GM23338 (cell line): ENCODE data around the gene KDM4B. TPM values are rescaled to one million over a fixed set of nuclear protein-coding genes. Genes with fewer than 3 reads are reported as not detected.

Source experiments
- ATAC-seq: fragments of 200-7000 bp; cut with Tn5 transposase; 3 replicates; pipeline ENCODE4 v1.9.1; 2020
- DNase-seq: peaks from one replicate; pipeline ENCODE4 v3.0.0-alpha.2; 2015; ENCODE audit warnings: low spot score
- H2AFZ ChIP-seq: fragments of 200-600 bp; sonication (generic); 2 replicates; pipeline ENCODE4 v1.8.0; 2016; ENCODE audit warnings: antibody characterized with exemption, mild to moderate bottlenecking, moderate library complexity
- H3F3A ChIP-seq: fragments of 200-600 bp; sonication (generic); replicated peaks from 2 replicates; pipeline ENCODE4 v1.8.0; 2017; ENCODE audit warnings: antibody characterized with exemption, mixed run types, low read depth
- H3K27ac ChIP-seq: fragments of 200-600 bp; sonication (generic); 2 replicates; pipeline ENCODE4 v1.6.1; 2016; ENCODE audit warnings: low read depth
- H3K27me3 ChIP-seq: fragments of 200-600 bp; sonication (generic); 2 replicates; pipeline ENCODE4 v1.8.0; 2016; ENCODE audit warnings: mild to moderate bottlenecking, mixed run types, moderate library complexity; ENCODE audit not compliant: insufficient read depth
- H3K36me3 ChIP-seq: fragments of 200-600 bp; sonication (generic); 2 replicates; pipeline ENCODE4 v1.8.0; 2016; ENCODE audit warnings: mild to moderate bottlenecking; ENCODE audit not compliant: insufficient read depth
- H3K4me1 ChIP-seq: fragments of 200-600 bp; sonication (generic); 2 replicates; pipeline ENCODE4 v1.8.0; 2016; ENCODE audit warnings: mild to moderate bottlenecking, moderate library complexity; ENCODE audit not compliant: insufficient read depth
- H3K4me2 ChIP-seq: fragments of 200-600 bp; sonication (generic); 2 replicates; pipeline ENCODE4 v1.7.1; 2017; ENCODE audit warnings: mixed run types
- H3K4me3 ChIP-seq: fragments of 200-600 bp; sonication (generic); 2 replicates; pipeline ENCODE4 v1.6.1; 2016; ENCODE audit warnings: mixed run types
- H3K79me2 ChIP-seq: fragments of 200-600 bp; sonication (generic); replicated peaks from 2 replicates; pipeline ENCODE4 v1.8.0; 2017; ENCODE audit warnings: mild to moderate bottlenecking; ENCODE audit not compliant: insufficient read depth
- H3K9me2 ChIP-seq: fragments of 200-600 bp; sonication (generic); 2 replicates; pipeline ENCODE4 v1.8.0; 2017; ENCODE audit not compliant: insufficient read depth
- H4K20me1 ChIP-seq: fragments of 200-600 bp; sonication (generic); replicated peaks from 2 replicates; pipeline ENCODE4 v1.8.0; 2017; ENCODE audit warnings: mild to moderate bottlenecking; ENCODE audit not compliant: insufficient read depth
- H3K27ac Mint-ChIP-seq: 2 replicates; pipeline ENCODE4 v1.8.0; 2020; ENCODE audit warnings: inconsistent platforms, mild to moderate bottlenecking, moderate library complexity, mixed read lengths
- H3K27me3 Mint-ChIP-seq: 3 replicates; pipeline ENCODE4 v1.8.0; 2022; ENCODE audit warnings: low read depth, mild to moderate bottlenecking, moderate library complexity, mixed read lengths, inconsistent platforms; ENCODE audit not compliant: insufficient read depth, poor library complexity
- H3K36me3 Mint-ChIP-seq: 3 replicates; pipeline ENCODE4 v1.8.0; 2021; ENCODE audit warnings: low read depth, mild to moderate bottlenecking, inconsistent platforms, moderate library complexity, mixed read lengths
- H3K4me1 Mint-ChIP-seq: 3 replicates; pipeline ENCODE4 v1.8.0; 2020; ENCODE audit warnings: mild to moderate bottlenecking, inconsistent platforms, mixed read lengths
- H3K4me3 Mint-ChIP-seq: 3 replicates; pipeline ENCODE4 v1.8.0; 2021; ENCODE audit warnings: moderate library complexity, mild to moderate bottlenecking, inconsistent platforms, mixed read lengths
- H3K9me3 Mint-ChIP-seq: 3 replicates; pipeline ENCODE4 v1.8.0; 2020; ENCODE audit warnings: moderate library complexity, mild to moderate bottlenecking, inconsistent platforms, mixed read lengths
- CTCF ChIP-seq, 2 experiments: fragments of 200-600 bp in 1 of 2; sonication (generic) in 1 of 2; conservative IDR thresholded peaks; 2 replicates each; pipeline versions ENCODE4 v1.5.1 to v1.6.1; 2016 to 2017; ENCODE audit warnings: antibody characterized with exemption in 2 of 2, low read depth in 2 of 2, mild to moderate bottlenecking in 2 of 2, moderate library complexity in 1 of 2
- EZH2phosphoT487 ChIP-seq: fragments of 200-600 bp; sonication (generic); IDR thresholded peaks from one replicate; pipeline ENCODE4 v1.8.1; 2018; ENCODE audit warnings: antibody characterized with exemption; ENCODE audit not compliant: unreplicated experiment
- NANOG ChIP-seq: IDR thresholded peaks from 2 replicates; pipeline ENCODE4 v1.6.1; 2016; ENCODE audit warnings: antibody characterized with exemption, borderline replicate concordance
- ZNF462 ChIP-seq: fragments of 250-450 bp; sonication (Bioruptor Pico); IDR thresholded peaks from 2 replicates; pipeline ENCODE4 v1.5.0; 2020; ENCODE audit warnings: mild to moderate bottlenecking, moderate library complexity
- polyA plus RNA-seq: library from polyadenylated mRNA; unstranded; fragments of >200 nt; fragmentation: Nextera tagmentation; extraction: Ambion mirVana; gene quantifications from 2 replicates; pipeline ENCODE4 v1.2.1, GENCODE V29; 2016
- total RNA-seq: library from RNA; depleted of rRNA; stranded (reverse); fragments of >200 nt; shearing (Covaris generic); gene quantifications from 2 replicates; pipeline ENCODE4 v1.2.3, GENCODE V29; 2014

KDM4B gene
- total and polyA plus RNA-seq, 2 experiments from 2014 or later, result 9.1 to 27.6 TPM

- Histone ChIP-seq H4K20me1 (no peaks in the 10 kb centered on the region), H3K27me3 (no peaks in the 10 kb centered on the region), H3K4me3 (no peak overlapping the region), H3K79me2 (no peaks in the 10 kb centered on the region), H3F3A (no peaks in the 10 kb centered on the region), H3K27ac (no peak overlapping the region), H3K9me2 (no peaks in the 10 kb centered on the region), H3K4me2 (no peak overlapping the region), H2AFZ (no peak overlapping the region), H3K4me1 (no peaks in the 10 kb centered on the region), H3K36me3 (peaks cover 5% of the 10 kb centered on the region; the same call in 1 of the 2 replicates)
- no peak for TF ChIP-seq ZNF462
- TF ChIP-seq NANOG, result no peak
- TF ChIP-seq CTCF (conservative IDR thresholded peaks at IDR 0.05; ENCODE audit: low read depth in 2 of 2), result no peak
- no peak for TF ChIP-seq EZH2phosphoT487
- H3K36me3 Mint-ChIP-seq, result peaks cover 45% of the 10 kb centered on the region
- peaks cover 27% of the 10 kb centered on the region for H3K9me3 Mint-ChIP-seq
- peaks cover 5% of the 10 kb centered on the region; the same call in 2 of the 3 replicates for H3K4me1 Mint-ChIP-seq
- no peak for DNase-seq
- no peak overlapping the region for H3K4me3 Mint-ChIP-seq
- peaks cover 20% of the 10 kb centered on the region for H3K27me3 Mint-ChIP-seq
- no peak overlapping the region for H3K27ac Mint-ChIP-seq
- ATAC-seq, result no peak
These were observed 128.5 kb downstream of the KDM4B start for GRCh38 chr19:5097331-5097930.
